Measurements from ENCODE around the gene CACNA2D1. TPM values are rescaled to one million over a fixed set of nuclear protein-coding genes. Genes with fewer than 3 reads are reported as not detected.

Gene CACNA2D1
- total RNA-seq, 1 donor from 2014 or later = 20.7 TPM

DNA sequence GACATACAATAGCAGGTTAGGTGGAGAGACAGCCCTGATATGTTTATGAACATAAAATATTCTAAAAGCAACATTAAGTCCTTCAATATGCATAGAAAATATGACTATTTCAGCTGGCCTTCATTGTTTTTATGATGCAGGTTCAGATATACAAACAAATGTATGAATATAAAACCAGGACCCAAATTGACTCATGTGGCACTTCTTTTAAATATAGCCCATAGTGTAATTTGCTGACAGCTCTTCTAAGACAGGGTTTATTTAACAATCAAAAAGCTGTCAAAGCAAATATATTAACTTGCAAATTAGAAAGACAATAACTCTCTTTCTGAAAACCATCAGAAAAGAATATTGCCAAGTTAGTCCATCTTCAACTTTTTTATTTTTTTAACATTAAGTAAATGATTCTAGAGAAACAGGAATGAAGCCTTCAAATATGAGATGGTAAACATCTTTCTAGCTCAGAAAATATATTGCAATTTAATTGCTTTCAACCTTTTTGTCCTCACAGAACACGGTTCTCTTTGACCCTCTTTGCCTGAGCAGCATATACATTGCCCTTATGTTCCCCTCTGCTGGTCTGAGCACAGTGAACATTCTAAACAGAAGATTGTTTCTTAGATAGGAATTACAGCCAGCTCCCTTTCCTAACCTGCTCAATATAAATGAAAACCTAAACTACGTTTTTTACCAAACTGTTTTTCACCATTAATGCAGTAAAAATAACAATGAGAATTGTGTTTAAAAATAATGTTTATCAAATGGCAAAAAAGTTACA is 82.8 kb downstream of the CACNA2D1 start:
- DNase-seq (ENCODE audit: low spot score) = no peak
- Mint-ChIP-seq H3K27me3 (ENCODE audit: unreplicated experiment) (no peaks in the 10 kb centered on the region), H3K36me3 (ENCODE audit: low read depth, unreplicated experiment) (no peaks in the 10 kb centered on the region), H3K27ac (ENCODE audit: unreplicated experiment) (no peak overlapping the region), H3K4me3 (ENCODE audit: unreplicated experiment) (no peak overlapping the region), H3K4me1 (ENCODE audit: unreplicated experiment) (peaks cover 2% of the 10 kb centered on the region), H3K9me3 (ENCODE audit: unreplicated experiment) (no peaks in the 10 kb centered on the region)
- no peak for TF ChIP-seq CTCF (IDR thresholded peaks at IDR 0.05; ENCODE audit: unreplicated experiment)

DNA sequence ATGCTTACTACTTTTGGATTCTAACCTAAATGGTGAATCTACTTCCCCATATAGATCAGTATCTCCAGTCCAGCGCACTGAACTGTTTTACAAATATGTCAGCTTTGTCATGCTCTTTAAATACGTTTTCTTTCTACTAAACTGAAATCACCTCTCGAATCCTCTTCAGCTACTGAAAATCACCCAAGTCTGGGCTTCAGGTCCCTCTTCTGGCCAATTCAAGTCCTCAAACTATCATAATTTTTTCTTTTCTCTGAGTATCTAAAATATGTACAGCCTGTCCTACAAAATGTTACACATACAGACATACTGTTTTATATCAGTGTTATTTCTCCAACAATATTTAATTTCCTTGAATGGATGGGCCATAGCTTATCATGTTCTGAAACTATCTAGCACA is 84.2 kb downstream of the CACNA2D1 start:
- Mint-ChIP-seq H3K4me1 (ENCODE audit: unreplicated experiment) (no peaks in the 10 kb centered on the region), H3K36me3 (ENCODE audit: low read depth, unreplicated experiment) (no peaks in the 10 kb centered on the region), H3K27ac (ENCODE audit: unreplicated experiment) (no peak overlapping the region), H3K27me3 (ENCODE audit: unreplicated experiment) (no peaks in the 10 kb centered on the region), H3K9me3 (ENCODE audit: unreplicated experiment) (no peaks in the 10 kb centered on the region), H3K4me3 (ENCODE audit: unreplicated experiment) (no peak overlapping the region)
- no peak for TF ChIP-seq CTCF (IDR thresholded peaks at IDR 0.05; ENCODE audit: unreplicated experiment)
- DNase-seq (ENCODE audit: low spot score) = no peak

- no peak overlapping the region for H3K27ac Mint-ChIP-seq (ENCODE audit: unreplicated experiment)
- H3K36me3 Mint-ChIP-seq (ENCODE audit: low read depth, unreplicated experiment) = no peaks in the 10 kb centered on the region
- no peak overlapping the region for H3K4me3 Mint-ChIP-seq (ENCODE audit: unreplicated experiment)
- H3K9me3 Mint-ChIP-seq (ENCODE audit: unreplicated experiment) = no peaks in the 10 kb centered on the region
- no peak for TF ChIP-seq CTCF (IDR thresholded peaks at IDR 0.05; ENCODE audit: unreplicated experiment)
- H3K4me1 Mint-ChIP-seq (ENCODE audit: unreplicated experiment) = no peaks in the 10 kb centered on the region
- no peaks in the 10 kb centered on the region for H3K27me3 Mint-ChIP-seq (ENCODE audit: unreplicated experiment)
- no peak for DNase-seq (ENCODE audit: low spot score)
Measured at GRCh38 chr7:82358923-82359322, 84.7 kb downstream of the CACNA2D1 start.

- DNase-seq (ENCODE audit: low spot score) = no peak
- Mint-ChIP-seq H3K4me3 (ENCODE audit: unreplicated experiment) (no peak overlapping the region), H3K27me3 (ENCODE audit: unreplicated experiment) (no peaks in the 10 kb centered on the region), H3K36me3 (ENCODE audit: low read depth, unreplicated experiment) (no peaks in the 10 kb centered on the region), H3K4me1 (ENCODE audit: unreplicated experiment) (no peaks in the 10 kb centered on the region), H3K27ac (ENCODE audit: unreplicated experiment) (no peak overlapping the region), H3K9me3 (ENCODE audit: unreplicated experiment) (no peaks in the 10 kb centered on the region)
- no peak for TF ChIP-seq CTCF (IDR thresholded peaks at IDR 0.05; ENCODE audit: unreplicated experiment)
Measured at GRCh38 chr7:82358009-82358578, 85.5 kb downstream of the CACNA2D1 start.

GRCh38 chr7:82348251-82348650 is 95.3 kb downstream of the CACNA2D1 start:
- no peak for DNase-seq (ENCODE audit: low spot score)
- H3K36me3 Mint-ChIP-seq (ENCODE audit: low read depth, unreplicated experiment) = no peaks in the 10 kb centered on the region
- no peak for TF ChIP-seq CTCF (IDR thresholded peaks at IDR 0.05; ENCODE audit: unreplicated experiment)
- no peak overlapping the region for H3K27ac Mint-ChIP-seq (ENCODE audit: unreplicated experiment)
- H3K27me3 Mint-ChIP-seq (ENCODE audit: unreplicated experiment) = no peaks in the 10 kb centered on the region
- H3K4me1 Mint-ChIP-seq (ENCODE audit: unreplicated experiment) = no peaks in the 10 kb centered on the region
- no peaks in the 10 kb centered on the region for H3K9me3 Mint-ChIP-seq (ENCODE audit: unreplicated experiment)
- H3K4me3 Mint-ChIP-seq (ENCODE audit: unreplicated experiment) = no peak overlapping the region

Data from endothelial cell (in vitro differentiated cells).